ENCODE measurements around the gene PPP1R14D.

DNA sequence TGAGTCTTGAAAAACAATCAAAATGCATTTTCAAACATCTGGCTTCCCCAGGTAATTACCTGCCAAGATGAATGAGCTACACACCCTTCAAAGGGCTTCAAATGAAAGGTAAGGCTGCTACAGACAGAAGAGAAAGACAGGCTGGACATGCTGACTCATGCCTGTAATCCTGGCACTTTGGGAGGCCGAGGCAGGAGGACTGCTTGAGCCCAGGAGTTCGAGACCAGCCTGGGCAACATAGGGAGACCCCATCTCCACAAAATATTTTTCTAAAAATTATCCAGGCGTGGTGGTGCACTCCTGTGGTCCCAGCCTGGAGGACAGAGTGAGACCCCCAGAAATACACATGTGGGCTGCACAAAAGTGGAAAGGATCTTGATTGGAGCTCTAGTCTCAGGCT lies 36.1 kb downstream of the PPP1R14D start:
- TF ChIP-seq, protein P1, sequence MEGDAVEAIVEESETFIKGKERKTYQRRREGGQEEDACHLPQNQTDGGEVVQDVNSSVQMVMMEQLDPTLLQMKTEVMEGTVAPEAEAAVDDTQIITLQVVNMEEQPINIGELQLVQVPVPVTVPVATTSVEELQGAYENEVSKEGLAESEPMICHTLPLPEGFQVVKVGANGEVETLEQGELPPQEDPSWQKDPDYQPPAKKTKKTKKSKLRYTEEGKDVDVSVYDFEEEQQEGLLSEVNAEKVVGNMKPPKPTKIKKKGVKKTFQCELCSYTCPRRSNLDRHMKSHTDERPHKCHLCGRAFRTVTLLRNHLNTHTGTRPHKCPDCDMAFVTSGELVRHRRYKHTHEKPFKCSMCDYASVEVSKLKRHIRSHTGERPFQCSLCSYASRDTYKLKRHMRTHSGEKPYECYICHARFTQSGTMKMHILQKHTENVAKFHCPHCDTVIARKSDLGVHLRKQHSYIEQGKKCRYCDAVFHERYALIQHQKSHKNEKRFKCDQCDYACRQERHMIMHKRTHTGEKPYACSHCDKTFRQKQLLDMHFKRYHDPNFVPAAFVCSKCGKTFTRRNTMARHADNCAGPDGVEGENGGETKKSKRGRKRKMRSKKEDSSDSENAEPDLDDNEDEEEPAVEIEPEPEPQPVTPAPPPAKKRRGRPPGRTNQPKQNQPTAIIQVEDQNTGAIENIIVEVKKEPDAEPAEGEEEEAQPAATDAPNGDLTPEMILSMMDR (conservative IDR thresholded peaks at IDR 0.05; ENCODE audit: low read depth in 2 of 2) = no peak
- TF ChIP-seq EZH2phosphoT487 (IDR thresholded peaks at IDR 0.05; ENCODE audit: unreplicated experiment) (no peak), POLR2AphosphoS5 (IDR thresholded peaks at IDR 0.05; ENCODE audit: low read depth) (no peak), EZH2 (IDR thresholded peaks at IDR 0.05; ENCODE audit: low read depth, unreplicated experiment) (no peak), ZNF331 (CRISPR knock-in tag; IDR thresholded peaks at IDR 0.05; ENCODE audit: low read depth) (no peak), STAT1 (IDR thresholded peaks at IDR 0.05; ENCODE audit: unreplicated experiment) (no peak), CREB1 (CRISPR knock-in tag; IDR thresholded peaks at IDR 0.05; ENCODE audit: low read depth) (no peak), NANOG (IDR thresholded peaks at IDR 0.05; ENCODE audit: borderline replicate concordance) (no peak), JUNB (IDR thresholded peaks at IDR 0.05; ENCODE audit: unreplicated experiment) (no peak), ETS1 (IDR thresholded peaks at IDR 0.05) (no peak), ZNF114 (CRISPR knock-in tag; IDR thresholded peaks at IDR 0.05) (no peak)
- TF ChIP-seq, protein P2, sequence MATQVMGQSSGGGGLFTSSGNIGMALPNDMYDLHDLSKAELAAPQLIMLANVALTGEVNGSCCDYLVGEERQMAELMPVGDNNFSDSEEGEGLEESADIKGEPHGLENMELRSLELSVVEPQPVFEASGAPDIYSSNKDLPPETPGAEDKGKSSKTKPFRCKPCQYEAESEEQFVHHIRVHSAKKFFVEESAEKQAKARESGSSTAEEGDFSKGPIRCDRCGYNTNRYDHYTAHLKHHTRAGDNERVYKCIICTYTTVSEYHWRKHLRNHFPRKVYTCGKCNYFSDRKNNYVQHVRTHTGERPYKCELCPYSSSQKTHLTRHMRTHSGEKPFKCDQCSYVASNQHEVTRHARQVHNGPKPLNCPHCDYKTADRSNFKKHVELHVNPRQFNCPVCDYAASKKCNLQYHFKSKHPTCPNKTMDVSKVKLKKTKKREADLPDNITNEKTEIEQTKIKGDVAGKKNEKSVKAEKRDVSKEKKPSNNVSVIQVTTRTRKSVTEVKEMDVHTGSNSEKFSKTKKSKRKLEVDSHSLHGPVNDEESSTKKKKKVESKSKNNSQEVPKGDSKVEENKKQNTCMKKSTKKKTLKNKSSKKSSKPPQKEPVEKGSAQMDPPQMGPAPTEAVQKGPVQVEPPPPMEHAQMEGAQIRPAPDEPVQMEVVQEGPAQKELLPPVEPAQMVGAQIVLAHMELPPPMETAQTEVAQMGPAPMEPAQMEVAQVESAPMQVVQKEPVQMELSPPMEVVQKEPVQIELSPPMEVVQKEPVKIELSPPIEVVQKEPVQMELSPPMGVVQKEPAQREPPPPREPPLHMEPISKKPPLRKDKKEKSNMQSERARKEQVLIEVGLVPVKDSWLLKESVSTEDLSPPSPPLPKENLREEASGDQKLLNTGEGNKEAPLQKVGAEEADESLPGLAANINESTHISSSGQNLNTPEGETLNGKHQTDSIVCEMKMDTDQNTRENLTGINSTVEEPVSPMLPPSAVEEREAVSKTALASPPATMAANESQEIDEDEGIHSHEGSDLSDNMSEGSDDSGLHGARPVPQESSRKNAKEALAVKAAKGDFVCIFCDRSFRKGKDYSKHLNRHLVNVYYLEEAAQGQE (IDR thresholded peaks at IDR 0.05; ENCODE audit: unreplicated experiment) = no peak
- TF ChIP-seq, protein P3, sequence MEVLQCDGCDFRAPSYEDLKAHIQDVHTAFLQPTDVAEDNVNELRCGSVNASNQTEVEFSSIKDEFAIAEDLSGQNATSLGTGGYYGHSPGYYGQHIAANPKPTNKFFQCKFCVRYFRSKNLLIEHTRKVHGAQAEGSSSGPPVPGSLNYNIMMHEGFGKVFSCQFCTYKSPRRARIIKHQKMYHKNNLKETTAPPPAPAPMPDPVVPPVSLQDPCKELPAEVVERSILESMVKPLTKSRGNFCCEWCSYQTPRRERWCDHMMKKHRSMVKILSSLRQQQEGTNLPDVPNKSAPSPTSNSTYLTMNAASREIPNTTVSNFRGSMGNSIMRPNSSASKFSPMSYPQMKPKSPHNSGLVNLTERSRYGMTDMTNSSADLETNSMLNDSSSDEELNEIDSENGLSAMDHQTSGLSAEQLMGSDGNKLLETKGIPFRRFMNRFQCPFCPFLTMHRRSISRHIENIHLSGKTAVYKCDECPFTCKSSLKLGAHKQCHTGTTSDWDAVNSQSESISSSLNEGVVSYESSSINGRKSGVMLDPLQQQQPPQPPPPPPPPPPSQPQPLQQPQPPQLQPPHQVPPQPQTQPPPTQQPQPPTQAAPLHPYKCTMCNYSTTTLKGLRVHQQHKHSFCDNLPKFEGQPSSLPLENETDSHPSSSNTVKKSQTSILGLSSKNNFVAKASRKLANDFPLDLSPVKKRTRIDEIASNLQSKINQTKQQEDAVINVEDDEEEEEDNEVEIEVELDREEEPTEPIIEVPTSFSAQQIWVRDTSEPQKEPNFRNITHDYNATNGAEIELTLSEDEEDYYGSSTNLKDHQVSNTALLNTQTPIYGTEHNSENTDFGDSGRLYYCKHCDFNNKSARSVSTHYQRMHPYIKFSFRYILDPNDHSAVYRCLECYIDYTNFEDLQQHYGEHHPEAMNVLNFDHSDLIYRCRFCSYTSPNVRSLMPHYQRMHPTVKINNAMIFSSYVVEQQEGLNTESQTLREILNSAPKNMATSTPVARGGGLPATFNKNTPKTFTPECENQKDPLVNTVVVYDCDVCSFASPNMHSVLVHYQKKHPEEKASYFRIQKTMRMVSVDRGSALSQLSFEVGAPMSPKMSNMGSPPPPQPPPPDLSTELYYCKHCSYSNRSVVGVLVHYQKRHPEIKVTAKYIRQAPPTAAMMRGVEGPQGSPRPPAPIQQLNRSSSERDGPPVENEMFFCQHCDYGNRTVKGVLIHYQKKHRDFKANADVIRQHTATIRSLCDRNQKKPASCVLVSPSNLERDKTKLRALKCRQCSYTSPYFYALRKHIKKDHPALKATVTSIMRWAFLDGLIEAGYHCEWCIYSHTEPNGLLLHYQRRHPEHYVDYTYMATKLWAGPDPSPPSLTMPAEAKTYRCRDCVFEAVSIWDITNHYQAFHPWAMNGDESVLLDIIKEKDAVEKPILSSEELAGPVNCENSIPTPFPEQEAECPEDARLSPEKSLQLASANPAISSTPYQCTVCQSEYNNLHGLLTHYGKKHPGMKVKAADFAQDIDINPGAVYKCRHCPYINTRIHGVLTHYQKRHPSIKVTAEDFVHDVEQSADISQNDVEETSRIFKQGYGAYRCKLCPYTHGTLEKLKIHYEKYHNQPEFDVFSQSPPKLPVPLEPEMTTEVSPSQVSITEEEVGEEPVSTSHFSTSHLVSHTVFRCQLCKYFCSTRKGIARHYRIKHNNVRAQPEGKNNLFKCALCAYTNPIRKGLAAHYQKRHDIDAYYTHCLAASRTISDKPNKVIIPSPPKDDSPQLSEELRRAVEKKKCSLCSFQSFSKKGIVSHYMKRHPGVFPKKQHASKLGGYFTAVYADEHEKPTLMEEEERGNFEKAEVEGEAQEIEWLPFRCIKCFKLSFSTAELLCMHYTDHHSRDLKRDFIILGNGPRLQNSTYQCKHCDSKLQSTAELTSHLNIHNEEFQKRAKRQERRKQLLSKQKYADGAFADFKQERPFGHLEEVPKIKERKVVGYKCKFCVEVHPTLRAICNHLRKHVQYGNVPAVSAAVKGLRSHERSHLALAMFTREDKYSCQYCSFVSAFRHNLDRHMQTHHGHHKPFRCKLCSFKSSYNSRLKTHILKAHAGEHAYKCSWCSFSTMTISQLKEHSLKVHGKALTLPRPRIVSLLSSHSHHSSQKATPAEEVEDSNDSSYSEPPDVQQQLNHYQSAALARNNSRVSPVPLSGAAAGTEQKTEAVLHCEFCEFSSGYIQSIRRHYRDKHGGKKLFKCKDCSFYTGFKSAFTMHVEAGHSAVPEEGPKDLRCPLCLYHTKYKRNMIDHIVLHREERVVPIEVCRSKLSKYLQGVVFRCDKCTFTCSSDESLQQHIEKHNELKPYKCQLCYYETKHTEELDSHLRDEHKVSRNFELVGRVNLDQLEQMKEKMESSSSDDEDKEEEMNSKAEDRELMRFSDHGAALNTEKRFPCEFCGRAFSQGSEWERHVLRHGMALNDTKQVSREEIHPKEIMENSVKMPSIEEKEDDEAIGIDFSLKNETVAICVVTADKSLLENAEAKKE (CRISPR knock-in tag; IDR thresholded peaks at IDR 0.05) = no peak

Measured in GM23338 (cell line).